OCI-M2 (cell line): ENCODE measurements around the gene HAUS7.
"Not testable (repeated sequence)": the region's sequence is repeated elsewhere in the genome, so short reads cannot be mapped to it uniquely, and the experiment has no call there.

ENCODE experiments used
- DNase-seq: peaks from one replicate; lab custom pipeline; 2025; ENCODE audit not compliant: unreplicated experiment; lab: John Stamatoyannopoulos, UW

Gene HAUS7

GRCh38 chrX:153411255-153411987, 59.0 kb downstream of the HAUS7 start, which contains the start of gene ZFP92:
Gene ZFP92 (plus strand): TSS chrX:153411472. CDS start chrX:153418323, 6,851 bp downstream.
- no peak for DNase-seq

GRCh38 chrX:153410888-153411254, 59.5 kb downstream of the HAUS7 start:
- no peak for DNase-seq

GRCh38 chrX:153410373-153410772, 60.0 kb downstream of the HAUS7 start:
- no peak for DNase-seq

- no peak for DNase-seq
These were observed 60.8 kb downstream of the HAUS7 start for GRCh38 chrX:153409414-153410101.

GRCh38 chrX:153408871-153409351, 61.5 kb downstream of the HAUS7 start:
- DNase-seq: no peak

- DNase-seq: no peak
These were observed 62.1 kb downstream of the HAUS7 start for GRCh38 chrX:153408221-153408721.

GRCh38 chrX:153407736-153408135, 62.6 kb downstream of the HAUS7 start:
- DNase-seq: no peak

- DNase-seq: no peak
These were observed 63.5 kb downstream of the HAUS7 start for GRCh38 chrX:153406903-153407302.

GRCh38 chrX:153406011-153406410, 64.4 kb downstream of the HAUS7 start:
- no peak for DNase-seq

- DNase-seq: no peak
These were observed 65.0 kb downstream of the HAUS7 start for GRCh38 chrX:153405426-153405825.

GRCh38 chrX:153404333-153404732, 66.0 kb downstream of the HAUS7 start:
- not testable (repeated sequence) for DNase-seq

- DNase-seq: no peak
These were observed 69.1 kb downstream of the HAUS7 start, which contains the start of gene PNMA6E for GRCh38 chrX:153401133-153401764. Gene PNMA6E (minus strand): TSS chrX:153401350. CDS start chrX:153398849, 2,501 bp downstream.

- DNase-seq: no peak
These were observed 69.9 kb downstream of the HAUS7 start for GRCh38 chrX:153400146-153401132.

GRCh38 chrX:153398275-153398960, 72.0 kb downstream of the HAUS7 start:
- no peak for DNase-seq
